NOMO-1 treated with dmso at 0.1 percent for 144 hours (cell line): Measurements from ENCODE around the gene IL17REL.
"Not testable (repeated sequence)": the region's sequence is repeated elsewhere in the genome, so short reads cannot be mapped to it uniquely, and the experiment has no call there.

Source experiments
- DNase-seq: peaks from one replicate; lab custom pipeline; 2025; ENCODE audit not compliant: unreplicated experiment; lab: John Stamatoyannopoulos, UW

Gene IL17REL

DNA sequence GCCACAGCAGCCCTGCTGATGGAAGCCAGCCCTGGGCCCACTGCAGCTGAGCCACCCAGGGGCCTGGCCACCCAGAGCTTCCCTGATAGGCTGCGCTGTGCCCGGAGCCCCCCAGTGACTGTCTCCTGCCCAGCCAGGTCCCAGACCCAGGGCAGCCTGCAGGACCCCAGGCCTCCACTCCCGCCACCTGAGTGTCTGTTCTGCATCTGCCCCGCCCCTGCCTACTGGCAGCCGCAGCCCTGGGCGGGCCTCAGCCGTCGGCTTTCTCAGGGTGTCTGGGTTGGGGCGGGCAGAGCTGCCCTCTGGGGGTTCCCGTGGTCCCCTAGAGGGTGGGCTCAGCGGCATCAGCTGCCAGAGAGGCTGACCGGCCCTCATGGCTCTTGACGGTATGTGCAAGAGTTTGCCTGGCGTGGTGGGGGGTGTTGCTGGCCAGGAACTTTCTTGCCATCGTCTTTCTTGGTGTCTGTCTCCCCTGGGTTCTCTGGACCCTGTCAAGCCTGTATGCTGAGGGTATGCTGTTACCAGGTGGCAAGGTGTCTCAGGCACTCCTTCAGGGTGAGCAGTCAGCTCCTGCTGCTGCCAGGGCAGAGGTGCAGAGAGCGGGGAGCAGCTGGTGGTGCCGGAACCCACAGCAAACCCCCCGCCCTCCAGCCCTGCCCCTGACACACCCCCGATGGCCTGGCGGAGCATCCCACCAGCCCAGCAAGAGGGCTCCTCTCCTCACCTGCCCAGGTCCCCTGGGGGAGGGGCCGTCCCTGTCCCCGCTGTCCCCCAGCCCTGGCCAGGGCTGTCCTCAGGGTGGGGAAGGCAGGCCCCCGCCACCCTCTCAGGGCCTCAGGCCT, 64.2 kb downstream of the IL17REL start:
- DNase-seq: no peak

DNA sequence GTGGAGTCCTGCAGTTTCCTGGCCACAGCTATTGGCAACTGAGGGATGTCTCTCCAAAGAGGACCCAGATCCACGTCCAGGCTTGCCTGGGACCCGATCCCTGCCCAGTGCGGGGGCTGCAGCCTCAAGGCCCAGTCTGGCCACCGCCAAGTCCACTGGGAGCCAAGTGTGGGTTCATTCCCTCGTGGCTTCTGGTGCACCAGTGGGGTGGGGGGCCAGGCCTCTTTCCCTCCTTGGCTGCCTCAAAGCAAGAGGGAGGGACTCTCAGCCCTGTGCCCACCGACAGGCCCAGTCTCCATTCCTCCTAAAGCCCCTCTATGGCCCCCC, 65.3 kb downstream of the IL17REL start:
- no peak for DNase-seq

DNA sequence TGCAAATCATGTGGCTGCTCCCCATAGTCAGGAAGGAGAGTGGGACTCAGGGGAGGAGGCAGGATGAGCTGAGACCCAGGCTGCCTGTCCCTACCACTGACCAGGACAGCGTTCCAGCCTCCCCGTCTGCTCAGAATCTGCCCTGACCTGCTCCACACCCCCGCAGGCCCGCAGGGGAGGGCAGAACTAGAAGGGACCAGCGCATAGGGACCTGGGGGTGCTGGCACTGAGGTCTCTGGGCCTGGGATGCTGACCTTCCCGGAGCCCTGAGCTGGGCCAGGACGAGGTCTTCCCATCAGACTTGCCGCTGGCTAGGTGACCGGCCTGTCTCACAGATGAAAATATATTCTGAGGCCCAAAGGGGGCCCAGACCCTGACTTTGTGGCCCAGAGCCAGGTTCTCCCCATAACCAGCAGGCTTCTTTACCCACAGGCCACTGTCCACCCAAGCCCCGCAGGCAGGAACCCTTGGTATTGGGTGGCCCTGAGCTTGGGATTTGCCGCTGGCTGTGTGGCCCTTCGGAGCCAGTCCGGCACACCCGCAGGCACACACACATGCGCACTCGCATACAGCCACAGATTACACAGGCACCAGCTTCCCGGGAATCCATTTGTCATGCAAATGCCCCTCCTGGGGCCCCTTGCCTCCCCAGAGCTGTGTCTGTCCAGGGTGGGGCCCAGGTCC, 65.8 kb downstream of the IL17REL start:
- DNase-seq: no peak

DNA sequence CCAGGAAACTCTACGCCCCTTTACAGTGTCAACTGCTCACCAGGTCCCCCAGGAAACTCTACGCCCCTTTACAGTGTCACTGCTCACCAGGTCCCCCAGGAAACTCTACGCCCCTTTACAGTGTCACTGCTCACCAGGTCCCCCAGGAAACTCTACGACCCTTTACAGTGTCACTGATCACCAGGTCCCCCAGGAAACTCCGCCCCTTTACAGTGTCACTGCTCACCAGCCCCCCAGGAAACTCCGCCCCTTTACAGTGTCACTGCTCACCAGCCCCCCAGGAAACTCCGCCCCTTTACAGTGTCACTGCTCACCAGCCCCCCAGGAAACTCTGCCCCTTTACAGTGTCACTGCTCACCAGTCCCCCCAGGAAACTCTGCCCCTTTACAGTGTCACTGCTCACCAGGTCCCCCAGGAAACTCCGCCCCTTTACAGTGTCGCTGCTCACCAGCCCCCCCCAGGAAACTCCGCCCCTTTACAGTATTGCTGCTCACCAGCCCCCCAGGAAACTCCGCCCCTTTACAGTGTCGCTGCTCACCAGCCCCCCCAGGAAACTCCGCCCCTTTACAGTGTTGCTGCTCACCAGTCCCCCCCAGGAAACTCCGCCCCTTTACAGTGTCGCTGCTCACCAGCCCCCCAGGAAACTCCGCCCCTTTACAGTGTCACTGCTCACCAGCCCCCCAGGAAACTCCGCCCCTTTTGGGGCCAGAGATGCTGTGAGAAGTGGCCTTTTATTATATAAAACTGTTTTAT, 67.3 kb downstream of the IL17REL start:
- not testable (repeated sequence) for DNase-seq
